Ishikawa (cell line): ENCODE measurements around the gene TUBAL3.

Experiments
- CEBPB ChIP-seq: IDR thresholded peaks from 2 replicates; pipeline ENCODE4 v1.6.1; 2012
- CREB1 ChIP-seq: IDR thresholded peaks from 2 replicates; pipeline ENCODE4 v1.6.1; 2012; ENCODE audit warnings: low read depth
- EGR1 ChIP-seq: IDR thresholded peaks from 2 replicates; pipeline ENCODE4 v1.6.1; 2012
- EP300 ChIP-seq: IDR thresholded peaks from 2 replicates; pipeline ENCODE4 v1.6.1; 2012; ENCODE audit warnings: borderline replicate concordance
- FOXM1 ChIP-seq: IDR thresholded peaks from 2 replicates; pipeline ENCODE4 v1.6.1; 2012; ENCODE audit warnings: low read depth, borderline replicate concordance
- MAX ChIP-seq: IDR thresholded peaks from 2 replicates; pipeline ENCODE4 v1.6.1; 2012
- NFIC ChIP-seq: IDR thresholded peaks from 2 replicates; pipeline ENCODE4 v1.6.1; 2012
- RAD21 ChIP-seq: IDR thresholded peaks from 2 replicates; pipeline ENCODE4 v1.6.1; 2012; ENCODE audit warnings: low read depth
- REST ChIP-seq: IDR thresholded peaks from 2 replicates; pipeline ENCODE4 v1.6.1; 2012; ENCODE audit warnings: low read depth, mild to moderate bottlenecking
- TAF1 ChIP-seq: IDR thresholded peaks from 2 replicates; pipeline ENCODE4 v1.6.1; 2012; ENCODE audit warnings: low read depth, mild to moderate bottlenecking
- TEAD4 ChIP-seq: IDR thresholded peaks from 2 replicates; pipeline ENCODE4 v1.6.1; 2012
- USF1 ChIP-seq: IDR thresholded peaks from 2 replicates; pipeline ENCODE4 v1.6.1; 2012
- YY1 ChIP-seq: IDR thresholded peaks from 2 replicates; pipeline ENCODE4 v1.6.1; 2012; ENCODE audit warnings: low read depth
- ZBTB7A ChIP-seq: IDR thresholded peaks from 2 replicates; pipeline ENCODE4 v1.6.1; 2012; ENCODE audit warnings: low read depth

- TF ChIP-seq REST (no peak), CREB1 (no peak), EGR1 (no peak), TAF1 (no peak), MAX (no peak), CEBPB (no peak), YY1 (no peak), FOXM1 (no peak), EP300 (no peak), NFIC (no peak), RAD21 (no peak), ZBTB7A (no peak), USF1 (no peak), TEAD4 (no peak)
These were observed 40.3 kb downstream of the TUBAL3 start for GRCh38 chr10:5364374-5364773.
